ENCODE results near the gene PTGR3.
"Not testable (repeated sequence)": the region's sequence is repeated elsewhere in the genome, so short reads cannot be mapped to it uniquely, and the experiment has no call there.

Gene PTGR3

GRCh38 chr18:75192899-75193298, 16.0 kb downstream of the PTGR3 start:
- DNase-seq (ENCODE audit: insufficient read length): no peak
- no peak for FAIRE-seq
- TF ChIP-seq POLR2A (IDR thresholded peaks at IDR 0.05; ENCODE audit: low read depth, low read length) (no peak), TAF1 (IDR thresholded peaks at IDR 0.05; ENCODE audit: borderline replicate concordance, low read depth, low read length) (no peak), POLR2AphosphoS5 (IDR thresholded peaks at IDR 0.05; ENCODE audit: low read depth, low read length) (no peak)

DNA sequence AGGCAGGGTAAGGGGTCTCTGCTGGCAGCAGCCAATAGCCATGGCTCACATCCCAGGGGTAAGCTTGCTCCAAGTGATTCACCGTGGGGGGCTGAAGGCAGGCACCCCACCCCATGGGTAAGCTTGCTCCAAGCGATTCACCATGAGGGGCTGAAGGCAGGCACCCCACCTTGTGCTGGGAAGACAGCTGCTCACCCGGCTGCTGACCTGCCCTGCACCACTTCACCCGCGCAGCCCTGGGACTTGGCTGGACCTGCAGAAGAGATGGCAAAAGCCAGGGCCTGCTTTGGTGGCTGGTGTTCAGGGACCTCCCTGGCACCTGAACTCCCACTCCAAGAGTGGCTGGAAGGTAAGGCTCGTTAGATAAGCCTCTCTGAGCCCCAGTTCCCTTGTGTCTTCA, 19.2 kb downstream of the PTGR3 start:
- DNase-seq (ENCODE audit: insufficient read length): no peak
- TF ChIP-seq POLR2AphosphoS5 (IDR thresholded peaks at IDR 0.05; ENCODE audit: low read depth, low read length) (no peak), TAF1 (IDR thresholded peaks at IDR 0.05; ENCODE audit: borderline replicate concordance, low read depth, low read length) (no peak), POLR2A (IDR thresholded peaks at IDR 0.05; ENCODE audit: low read depth, low read length) (no peak)
- FAIRE-seq: no peak

GRCh38 chr18:75187702-75188101, 21.2 kb downstream of the PTGR3 start:
- FAIRE-seq: not testable (repeated sequence)

GRCh38 chr18:75185460-75185859, 23.5 kb downstream of the PTGR3 start:
- FAIRE-seq (no peak), DNase-seq (ENCODE audit: insufficient read length) (no peak)
- no peak for TF ChIP-seq TAF1 (IDR thresholded peaks at IDR 0.05; ENCODE audit: borderline replicate concordance, low read depth, low read length)
- TF ChIP-seq POLR2AphosphoS5 (IDR thresholded peaks at IDR 0.05; ENCODE audit: low read depth, low read length): no peak
- no peak for TF ChIP-seq POLR2A (IDR thresholded peaks at IDR 0.05; ENCODE audit: low read depth, low read length)

More at GRCh38 chr18:75187702-75188101, 21.2 kb downstream of the PTGR3 start:
- not testable (repeated sequence) for DNase-seq (ENCODE audit: insufficient read length)

- FAIRE-seq (no peak), DNase-seq (ENCODE audit: insufficient read length) (no peak)
- TF ChIP-seq TAF1 (IDR thresholded peaks at IDR 0.05; ENCODE audit: borderline replicate concordance, low read depth, low read length) (no peak), POLR2AphosphoS5 (IDR thresholded peaks at IDR 0.05; ENCODE audit: low read depth, low read length) (no peak), POLR2A (IDR thresholded peaks at IDR 0.05; ENCODE audit: low read depth, low read length) (no peak)
These were observed 24.9 kb downstream of the PTGR3 start for GRCh38 chr18:75183973-75184493.

GRCh38 chr18:75183524-75183923, 25.4 kb downstream of the PTGR3 start:
- FAIRE-seq (no peak), DNase-seq (ENCODE audit: insufficient read length) (no peak)
- TF ChIP-seq POLR2A (IDR thresholded peaks at IDR 0.05; ENCODE audit: low read depth, low read length): no peak
- TF ChIP-seq TAF1 (IDR thresholded peaks at IDR 0.05; ENCODE audit: borderline replicate concordance, low read depth, low read length): no peak
- no peak for TF ChIP-seq POLR2AphosphoS5 (IDR thresholded peaks at IDR 0.05; ENCODE audit: low read depth, low read length)

- FAIRE-seq (no peak), DNase-seq (ENCODE audit: insufficient read length) (no peak)
- no peak for TF ChIP-seq TAF1 (IDR thresholded peaks at IDR 0.05; ENCODE audit: borderline replicate concordance, low read depth, low read length)
- no peak for TF ChIP-seq POLR2AphosphoS5 (IDR thresholded peaks at IDR 0.05; ENCODE audit: low read depth, low read length)
- no peak for TF ChIP-seq POLR2A (IDR thresholded peaks at IDR 0.05; ENCODE audit: low read depth, low read length)
These were observed 28.9 kb downstream of the PTGR3 start for GRCh38 chr18:75179819-75180600.

GRCh38 chr18:75178376-75178775, 30.6 kb downstream of the PTGR3 start:
- DNase-seq (ENCODE audit: insufficient read length) (no peak), FAIRE-seq (no peak)
- TF ChIP-seq POLR2AphosphoS5 (IDR thresholded peaks at IDR 0.05; ENCODE audit: low read depth, low read length) (no peak), TAF1 (IDR thresholded peaks at IDR 0.05; ENCODE audit: borderline replicate concordance, low read depth, low read length) (no peak), POLR2A (IDR thresholded peaks at IDR 0.05; ENCODE audit: low read depth, low read length) (no peak)

DNA sequence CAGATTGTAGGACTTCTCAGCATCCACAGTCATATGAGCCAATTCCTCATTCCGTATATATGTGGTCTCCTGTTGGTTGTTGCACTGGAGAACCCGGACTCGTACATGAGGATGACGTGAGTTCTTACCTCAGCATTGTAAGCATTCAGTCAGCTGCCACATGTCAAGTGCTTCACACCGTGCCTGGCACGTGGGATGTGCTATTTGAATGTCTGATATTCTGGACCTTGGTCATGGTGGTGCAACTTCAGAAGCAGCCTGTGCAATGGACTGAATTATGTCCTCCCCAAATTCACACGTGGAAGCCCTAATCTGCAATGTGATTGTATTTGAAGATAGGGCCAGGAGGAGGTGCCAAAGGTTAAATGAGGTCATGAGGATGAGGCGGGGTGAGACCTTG, 32.1 kb downstream of the PTGR3 start:
- DNase-seq (ENCODE audit: insufficient read length) (no peak), FAIRE-seq (no peak)
- TF ChIP-seq POLR2AphosphoS5 (IDR thresholded peaks at IDR 0.05; ENCODE audit: low read depth, low read length) (no peak), POLR2A (IDR thresholded peaks at IDR 0.05; ENCODE audit: low read depth, low read length) (no peak), TAF1 (IDR thresholded peaks at IDR 0.05; ENCODE audit: borderline replicate concordance, low read depth, low read length) (no peak)

GRCh38 chr18:75173738-75174137, 35.2 kb downstream of the PTGR3 start:
- TF ChIP-seq TAF1 (IDR thresholded peaks at IDR 0.05; ENCODE audit: borderline replicate concordance, low read depth, low read length) (no peak), POLR2A (IDR thresholded peaks at IDR 0.05; ENCODE audit: low read depth, low read length) (no peak), POLR2AphosphoS5 (IDR thresholded peaks at IDR 0.05; ENCODE audit: low read depth, low read length) (no peak)
- no peak for DNase-seq (ENCODE audit: insufficient read length)
- no peak for FAIRE-seq

- no peak for TF ChIP-seq POLR2AphosphoS5 (IDR thresholded peaks at IDR 0.05; ENCODE audit: low read depth, low read length)
- no peak for TF ChIP-seq POLR2A (IDR thresholded peaks at IDR 0.05; ENCODE audit: low read depth, low read length)
- TF ChIP-seq TAF1 (IDR thresholded peaks at IDR 0.05; ENCODE audit: borderline replicate concordance, low read depth, low read length): no peak
- FAIRE-seq: peak; percentile 85
- DNase-seq (ENCODE audit: insufficient read length): peak; percentile 53
These were observed 35.9 kb downstream of the PTGR3 start for GRCh38 chr18:75173125-75173432.

- FAIRE-seq (no peak), DNase-seq (ENCODE audit: insufficient read length) (no peak)
- TF ChIP-seq POLR2AphosphoS5 (IDR thresholded peaks at IDR 0.05; ENCODE audit: low read depth, low read length): no peak
These were observed 36.4 kb downstream of the PTGR3 start for GRCh38 chr18:75172299-75173124.
